ENCODE results near the gene SBF2. TPM values are rescaled to one million over a fixed set of nuclear protein-coding genes. Genes with fewer than 3 reads are reported as not detected.

Gene SBF2
- total RNA-seq, 2 donors from 2014 or later, result 53.8 to 60.8 TPM

GRCh38 chr11:9838961-9839360 is 455.1 kb downstream of the SBF2 start:
- DNase-seq (ENCODE audit: low spot score) (no peak), ATAC-seq (ENCODE audit: insufficient number of reproducible peaks, low FRiP score, low read depth) (no peak)
- no peak overlapping the region for H3K27ac ChIP-seq
- TF ChIP-seq, protein P1, sequence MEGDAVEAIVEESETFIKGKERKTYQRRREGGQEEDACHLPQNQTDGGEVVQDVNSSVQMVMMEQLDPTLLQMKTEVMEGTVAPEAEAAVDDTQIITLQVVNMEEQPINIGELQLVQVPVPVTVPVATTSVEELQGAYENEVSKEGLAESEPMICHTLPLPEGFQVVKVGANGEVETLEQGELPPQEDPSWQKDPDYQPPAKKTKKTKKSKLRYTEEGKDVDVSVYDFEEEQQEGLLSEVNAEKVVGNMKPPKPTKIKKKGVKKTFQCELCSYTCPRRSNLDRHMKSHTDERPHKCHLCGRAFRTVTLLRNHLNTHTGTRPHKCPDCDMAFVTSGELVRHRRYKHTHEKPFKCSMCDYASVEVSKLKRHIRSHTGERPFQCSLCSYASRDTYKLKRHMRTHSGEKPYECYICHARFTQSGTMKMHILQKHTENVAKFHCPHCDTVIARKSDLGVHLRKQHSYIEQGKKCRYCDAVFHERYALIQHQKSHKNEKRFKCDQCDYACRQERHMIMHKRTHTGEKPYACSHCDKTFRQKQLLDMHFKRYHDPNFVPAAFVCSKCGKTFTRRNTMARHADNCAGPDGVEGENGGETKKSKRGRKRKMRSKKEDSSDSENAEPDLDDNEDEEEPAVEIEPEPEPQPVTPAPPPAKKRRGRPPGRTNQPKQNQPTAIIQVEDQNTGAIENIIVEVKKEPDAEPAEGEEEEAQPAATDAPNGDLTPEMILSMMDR (IDR thresholded peaks at IDR 0.05), result no peak
- H3K4me1 ChIP-seq (ENCODE audit: control insufficient read depth in 1 of 2, low read depth in 2 of 2), result no peaks in the 10 kb centered on the region
- H3K4me3 ChIP-seq, result no peak overlapping the region
- peaks cover 5% of the 10 kb centered on the region for H3K36me3 ChIP-seq
- H3K9me3 ChIP-seq, result no peaks in the 10 kb centered on the region
- no peaks in the 10 kb centered on the region for H3K27me3 ChIP-seq (replicated peaks; ENCODE audit: insufficient read depth)

DNA sequence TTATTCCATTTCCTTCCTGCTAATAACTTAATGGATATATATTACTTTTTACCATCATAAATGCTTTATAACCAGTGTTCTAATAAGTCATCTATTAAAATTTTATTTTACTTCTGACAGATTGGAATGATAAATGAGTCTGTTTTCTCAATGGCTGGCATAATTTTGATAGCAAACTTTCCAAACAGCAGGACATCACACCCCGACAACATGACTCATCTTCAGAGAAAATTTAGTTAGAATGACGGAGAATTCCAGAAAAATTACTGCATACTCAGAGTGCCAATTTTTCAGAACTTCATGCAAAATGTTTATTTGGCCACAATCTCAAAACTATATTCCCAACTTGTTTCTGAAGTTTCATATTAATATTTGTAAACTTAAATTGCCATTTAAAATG is 455.8 kb downstream of the SBF2 start:
- Histone ChIP-seq H3K4me1 (ENCODE audit: control insufficient read depth in 1 of 2, low read depth in 2 of 2) (no peaks in the 10 kb centered on the region), H3K36me3 (peaks cover 5% of the 10 kb centered on the region), H3K4me3 (no peak overlapping the region), H3K9me3 (no peaks in the 10 kb centered on the region), H3K27me3 (replicated peaks; ENCODE audit: insufficient read depth) (no peaks in the 10 kb centered on the region), H3K27ac (no peak overlapping the region)
- ATAC-seq (ENCODE audit: insufficient number of reproducible peaks, low FRiP score, low read depth), result no peak
- TF ChIP-seq, protein P1 (IDR thresholded peaks at IDR 0.05), result no peak
- no peak for DNase-seq (ENCODE audit: low spot score)

DNA sequence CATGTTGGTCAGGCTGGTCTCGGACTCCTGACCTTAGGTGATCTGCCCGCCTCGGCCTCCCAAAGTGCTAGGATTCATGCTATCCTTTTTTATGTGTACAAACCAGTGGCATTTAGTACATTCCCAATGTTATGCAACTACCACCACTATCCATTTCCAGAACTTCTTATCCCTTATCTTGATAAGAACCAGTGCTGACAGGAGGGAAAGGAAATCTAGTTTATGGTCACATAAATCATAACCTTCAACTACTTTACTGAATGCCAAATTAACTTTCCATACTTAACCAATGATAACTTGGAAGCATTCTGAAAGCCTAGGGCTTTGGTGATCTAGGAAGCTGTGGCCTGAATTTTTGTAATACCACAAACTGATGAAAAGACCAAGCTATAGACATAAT is 459.7 kb downstream of the SBF2 start:
- ATAC-seq (ENCODE audit: insufficient number of reproducible peaks, low FRiP score, low read depth) (no peak), DNase-seq (ENCODE audit: low spot score) (no peak)
- TF ChIP-seq, protein P1 (IDR thresholded peaks at IDR 0.05), result no peak
- H3K4me1 ChIP-seq (ENCODE audit: control insufficient read depth in 1 of 2, low read depth in 2 of 2), result no peaks in the 10 kb centered on the region
- H3K27me3 ChIP-seq (replicated peaks; ENCODE audit: insufficient read depth), result no peaks in the 10 kb centered on the region
- H3K9me3 ChIP-seq, result no peaks in the 10 kb centered on the region
- peaks cover 5% of the 10 kb centered on the region for H3K36me3 ChIP-seq
- H3K27ac ChIP-seq, result no peak overlapping the region
- no peak overlapping the region for H3K4me3 ChIP-seq

GRCh38 chr11:9831122-9831521 is 462.9 kb downstream of the SBF2 start:
- Histone ChIP-seq H3K27me3 (replicated peaks; ENCODE audit: insufficient read depth) (no peaks in the 10 kb centered on the region), H3K9me3 (no peaks in the 10 kb centered on the region), H3K4me3 (no peak overlapping the region), H3K36me3 (no peaks in the 10 kb centered on the region), H3K4me1 (ENCODE audit: control insufficient read depth in 1 of 2, low read depth in 2 of 2) (no peaks in the 10 kb centered on the region), H3K27ac (no peak overlapping the region)
- TF ChIP-seq, protein P1 (IDR thresholded peaks at IDR 0.05), result no peak
- DNase-seq (ENCODE audit: low spot score) (no peak), ATAC-seq (ENCODE audit: insufficient number of reproducible peaks, low FRiP score, low read depth) (no peak)

DNA sequence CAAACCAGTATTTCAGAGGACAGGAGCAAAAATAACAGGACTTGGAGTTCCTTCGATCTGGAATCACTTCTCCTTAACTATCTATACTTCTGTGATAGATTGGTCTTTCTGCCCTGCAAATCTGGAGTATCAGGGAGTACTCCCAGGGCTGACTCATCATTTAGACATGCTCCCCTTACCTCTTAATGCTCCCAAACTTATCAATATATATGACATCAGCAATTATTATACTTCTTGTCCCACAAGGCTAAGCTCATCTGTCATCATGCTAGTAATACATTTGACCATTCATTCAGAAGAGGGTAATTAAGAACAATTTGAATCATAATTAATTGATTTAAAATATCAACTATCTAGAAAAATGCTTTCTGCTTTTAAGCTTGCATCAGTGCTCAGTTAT is 466.3 kb downstream of the SBF2 start:
- no peaks in the 10 kb centered on the region for H3K36me3 ChIP-seq
- no peaks in the 10 kb centered on the region for H3K27me3 ChIP-seq (replicated peaks; ENCODE audit: insufficient read depth)
- H3K4me3 ChIP-seq, result no peak overlapping the region
- TF ChIP-seq, protein P1 (IDR thresholded peaks at IDR 0.05), result no peak
- DNase-seq (ENCODE audit: low spot score) (no peak), ATAC-seq (ENCODE audit: insufficient number of reproducible peaks, low FRiP score, low read depth) (no peak)
- no peaks in the 10 kb centered on the region for H3K4me1 ChIP-seq (ENCODE audit: control insufficient read depth in 1 of 2, low read depth in 2 of 2)
- H3K27ac ChIP-seq, result no peak overlapping the region
- no peaks in the 10 kb centered on the region for H3K9me3 ChIP-seq
